Breast epithelium (tissue), 3 donors: ENCODE data around the gene ZNF205.

ENCODE experiments used
- CTCF ChIP-seq, 3 donors: fragments of 450-650 bp; IDR thresholded peaks; one replicate each; pipeline ENCODE4 v1.5.1; 2016 to 2017; ENCODE audit warnings: antibody characterized with exemption in 3 of 3, mild to moderate bottlenecking in 3 of 3, moderate library complexity in 3 of 3
- POLR2A ChIP-seq: fragments of 450-650 bp; IDR thresholded peaks from one replicate; pipeline ENCODE4 v1.6.1; 2016; ENCODE audit warnings: antibody characterized with exemption, mild to moderate bottlenecking, moderate library complexity
- POLR2AphosphoS5 ChIP-seq, 3 donors: sonication (generic); formaldehyde crosslinking; IDR thresholded peaks; one replicate each; pipeline ENCODE4 v1.6.1; 2017; ENCODE audit warnings: antibody characterized with exemption in 3 of 3

DNA sequence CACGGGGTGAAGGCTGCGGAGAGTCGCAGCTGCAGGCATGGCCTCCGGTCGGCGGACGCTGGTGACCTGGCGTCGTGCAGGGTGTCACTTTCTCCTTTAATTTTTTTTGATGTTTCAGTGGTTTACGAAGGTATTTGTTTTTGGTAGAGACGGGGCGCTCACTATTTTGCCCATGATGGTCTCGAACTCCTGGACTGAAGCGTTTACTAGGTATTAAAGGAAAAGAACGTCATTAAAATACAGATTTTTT lies 39.6 kb downstream of the ZNF205 start:
- no peak for TF ChIP-seq CTCF (IDR thresholded peaks at IDR 0.05)
- TF ChIP-seq POLR2A, result no peak
- TF ChIP-seq POLR2AphosphoS5 (IDR thresholded peaks at IDR 0.05), result no peak
